Stimulated activated CD8-positive, alpha-beta memory T cell treated with anti-CD3 and anti-CD28 coated beads, Interleukin-15, amount 100 ng/mL, for 48 hours (primary cell): ENCODE data around the gene PRELID1.

Source experiments
- DNase-seq, 2 donors: peaks; one replicate each; pipeline ENCODE4 v3.0.0-alpha.2; 2020; ENCODE audit warnings: low read depth in 2 of 2

The PRELID1 gene

DNA sequence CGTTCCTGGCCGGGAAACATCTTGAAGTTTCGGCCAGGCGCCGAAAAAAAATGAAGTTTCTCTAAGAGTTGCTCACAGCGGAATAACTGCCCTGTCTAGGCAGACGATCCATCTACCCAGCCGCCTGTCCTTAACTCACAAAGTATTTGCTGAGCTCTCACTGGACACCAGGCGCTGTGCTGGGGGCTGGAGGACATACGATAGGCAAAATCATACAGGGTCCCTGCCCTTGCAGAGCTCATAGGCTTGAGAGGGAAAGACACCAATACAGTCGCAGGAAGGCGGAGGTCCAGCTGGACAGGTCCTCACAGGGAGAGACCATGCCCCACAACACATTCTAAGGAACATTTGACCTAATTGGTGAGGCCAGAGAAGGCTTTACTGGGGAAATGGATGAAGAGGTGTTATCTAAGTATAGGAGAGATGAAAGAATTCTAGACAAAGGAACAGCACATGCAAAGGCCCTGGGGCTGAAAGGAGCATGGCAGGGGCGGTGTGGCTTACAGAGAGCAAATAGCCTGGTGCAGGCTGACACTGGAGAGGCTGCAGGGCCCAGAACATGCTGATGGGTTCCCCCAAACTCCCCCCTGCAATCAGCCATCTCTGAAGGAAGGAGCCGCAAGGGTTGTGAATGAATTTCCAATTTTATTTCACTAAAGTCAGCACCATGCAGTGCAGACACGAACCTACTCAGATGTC is 10.1 kb downstream of the PRELID1 start:
- DNase-seq: no peak

DNA sequence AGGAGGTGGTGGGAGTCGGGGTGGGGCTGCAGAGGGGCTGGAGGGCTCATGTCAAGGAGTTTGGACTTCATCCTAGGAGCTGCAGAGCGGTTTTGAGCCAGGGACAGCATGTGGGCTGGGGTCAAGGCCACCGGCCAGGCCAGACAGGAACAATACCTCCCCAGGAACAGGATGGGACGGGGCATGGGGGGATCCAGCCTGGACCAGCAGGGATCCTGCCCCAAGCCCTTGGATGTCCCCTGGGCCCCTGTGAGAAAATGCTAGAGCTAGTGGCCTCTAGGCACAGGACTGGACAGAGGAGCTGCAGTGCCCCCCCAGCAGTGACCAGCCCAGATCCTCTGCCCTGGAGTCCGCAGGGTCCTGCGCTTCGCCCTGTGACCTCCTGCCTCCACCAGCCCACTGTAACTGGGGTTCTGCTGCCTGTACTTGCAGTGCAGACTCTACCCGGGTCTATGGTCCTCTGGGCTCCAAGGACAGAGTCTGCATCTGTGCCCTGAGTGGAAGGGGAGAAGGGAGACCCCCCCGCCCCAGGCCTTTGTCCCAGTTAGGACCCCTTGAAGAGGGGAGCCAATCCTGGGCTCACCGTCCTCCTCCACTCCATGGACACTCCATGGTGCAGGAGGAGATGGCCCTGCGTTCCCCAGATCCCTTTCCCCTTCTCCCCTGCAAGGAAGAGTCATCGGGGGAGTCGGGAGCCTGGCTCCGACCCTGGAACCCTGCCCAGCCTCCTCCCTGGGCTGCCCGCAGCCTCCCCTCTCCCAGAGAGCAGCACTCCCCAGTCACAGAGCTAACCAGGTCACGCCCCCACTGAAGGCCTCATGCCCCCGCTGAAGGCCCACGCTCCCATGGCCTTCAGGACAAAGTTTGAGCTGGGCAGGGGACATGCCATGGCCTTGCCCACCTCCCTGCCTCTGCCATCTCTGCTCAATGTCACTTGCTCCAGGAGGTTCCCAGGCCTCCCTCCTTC is 11.1 kb downstream of the PRELID1 start:
- DNase-seq: no peak

DNA sequence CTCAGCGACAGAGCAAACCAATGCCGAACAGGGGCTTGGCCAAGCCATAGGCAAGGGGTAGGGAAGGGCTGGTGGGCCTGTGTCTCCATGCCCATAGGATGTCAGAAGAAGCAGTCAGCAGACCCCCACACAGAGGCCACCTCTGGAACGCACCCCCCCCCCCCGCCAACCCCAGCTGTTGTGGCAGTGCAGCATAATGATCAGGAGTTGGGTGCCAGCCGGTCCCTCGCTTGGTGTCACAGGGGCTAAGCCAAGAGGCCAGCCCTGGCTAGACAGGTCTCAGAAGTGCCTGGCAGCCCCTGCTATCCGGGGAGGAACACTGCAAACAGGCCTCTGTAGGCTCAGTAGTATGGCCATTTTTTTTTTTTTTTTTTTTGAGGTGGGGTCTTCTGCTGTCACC is 11.8 kb downstream of the PRELID1 start:
- no peak for DNase-seq

DNA sequence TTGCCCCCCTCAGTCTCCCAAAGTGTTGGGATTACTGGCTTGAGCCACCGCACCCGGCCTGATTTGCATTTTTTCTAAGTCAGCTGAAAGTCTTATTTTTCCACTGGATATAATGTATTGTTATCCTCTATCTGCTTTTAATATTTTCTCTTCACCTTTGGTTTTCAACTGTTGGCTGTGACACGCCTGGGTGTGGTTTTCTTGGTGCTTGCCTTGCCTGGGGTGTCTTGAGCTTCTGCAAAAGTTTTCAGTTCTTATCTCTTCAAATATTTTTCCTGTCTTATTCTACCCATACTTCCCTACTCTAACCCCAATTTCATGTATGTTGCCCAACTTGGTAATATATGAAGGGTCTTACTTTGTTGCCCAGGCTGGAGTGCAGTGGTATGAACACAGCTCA is 12.4 kb downstream of the PRELID1 start:
- no peak for DNase-seq

DNA sequence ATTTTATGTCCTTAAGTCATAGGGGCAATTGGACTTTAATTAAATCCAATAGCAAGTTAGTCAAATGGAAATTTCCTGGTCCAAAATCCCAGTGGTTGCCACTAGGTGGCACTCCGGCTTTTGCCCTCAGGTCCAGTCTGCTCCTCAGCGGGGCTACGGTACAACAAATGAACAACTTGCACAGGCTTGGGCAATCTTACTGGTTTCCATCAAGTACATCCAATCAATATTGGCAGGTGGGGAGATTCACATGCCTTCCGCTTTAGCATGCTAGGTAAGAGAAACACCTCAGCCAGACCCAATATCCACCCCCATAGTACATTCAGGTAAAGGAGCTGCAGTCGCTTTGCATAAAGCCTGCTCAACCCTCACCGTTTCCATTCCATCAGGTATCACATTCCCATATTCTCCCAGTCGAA is 14.4 kb downstream of the PRELID1 start:
- DNase-seq: peak in 1 of 2 donors; percentile 56

DNA sequence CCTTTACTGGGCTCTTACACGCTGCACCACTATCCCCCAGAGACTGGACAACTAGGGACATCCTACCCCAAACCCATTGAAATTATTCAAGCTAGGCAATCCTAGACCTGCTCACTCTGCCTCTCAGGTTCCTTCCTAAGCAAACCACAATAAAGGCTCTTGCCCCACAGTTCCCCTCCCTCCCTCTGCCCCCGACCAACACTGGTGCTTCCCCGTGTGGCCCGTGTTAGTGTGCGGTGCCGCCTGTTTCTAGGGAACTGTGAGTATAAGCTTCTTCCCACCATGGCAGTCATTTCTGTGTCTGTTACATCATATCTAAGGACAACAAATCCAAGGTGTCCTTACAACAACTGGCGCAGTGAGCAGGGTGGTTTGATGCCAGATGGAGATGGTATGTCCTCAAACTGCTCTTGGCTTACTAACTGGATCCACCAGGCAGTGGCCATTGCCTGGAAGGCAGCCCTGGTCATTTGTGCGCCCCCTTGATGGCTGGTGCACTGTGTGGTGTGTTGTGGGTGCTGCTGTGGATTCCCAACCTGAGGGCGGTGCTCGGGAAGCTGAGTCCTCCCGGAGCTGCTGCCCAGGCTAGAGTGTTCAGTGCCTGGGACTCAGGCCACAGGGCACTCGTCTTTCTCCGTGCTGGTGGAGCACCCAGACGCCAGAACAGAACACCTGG is 16.5 kb downstream of the PRELID1 start:
- DNase-seq: no peak

DNA sequence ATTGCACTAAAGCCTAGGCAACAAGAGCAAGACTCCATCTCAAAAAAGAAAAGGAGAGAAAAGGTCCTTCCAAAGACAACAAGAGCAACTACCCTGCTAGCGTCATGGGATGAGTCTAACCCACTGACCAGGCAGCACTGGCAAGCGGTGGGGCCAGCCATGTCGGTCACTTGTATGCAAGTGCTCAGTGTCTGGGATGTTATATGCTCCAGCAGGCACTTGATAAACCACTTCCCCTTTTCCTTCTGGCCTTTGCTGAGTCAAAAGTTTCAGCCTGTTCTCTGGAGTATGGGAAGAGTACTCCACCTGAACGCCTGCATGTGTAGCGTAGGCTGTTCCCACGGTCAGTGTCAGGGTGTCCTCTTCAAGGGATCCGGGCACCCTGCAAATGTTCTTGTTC is 17.3 kb downstream of the PRELID1 start:
- no peak for DNase-seq

DNA sequence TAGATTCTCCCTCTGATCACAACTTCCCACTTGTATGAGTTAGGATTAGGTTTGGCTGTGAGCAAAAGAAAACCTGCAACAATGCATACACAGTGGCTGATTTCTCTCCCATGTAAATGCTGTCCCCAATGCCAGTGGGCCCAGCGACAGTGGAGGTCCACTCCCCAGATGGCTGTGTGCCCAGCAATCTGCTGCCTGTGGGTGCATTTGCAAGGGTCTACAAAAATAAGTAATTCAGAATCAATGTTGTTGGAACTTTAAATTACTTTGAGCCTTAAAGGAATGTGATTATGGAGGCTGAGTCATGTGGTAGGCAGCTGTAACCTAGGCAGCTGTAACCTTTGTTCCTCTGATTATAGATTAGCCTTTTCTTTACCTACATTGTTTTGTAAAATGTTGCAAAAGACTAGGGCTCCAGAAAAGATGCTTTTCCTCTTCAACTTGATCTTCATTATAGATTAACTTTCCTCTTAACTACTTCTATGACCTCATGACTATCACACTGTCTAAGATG is 22.3 kb downstream of the PRELID1 start:
- no peak for DNase-seq

DNA sequence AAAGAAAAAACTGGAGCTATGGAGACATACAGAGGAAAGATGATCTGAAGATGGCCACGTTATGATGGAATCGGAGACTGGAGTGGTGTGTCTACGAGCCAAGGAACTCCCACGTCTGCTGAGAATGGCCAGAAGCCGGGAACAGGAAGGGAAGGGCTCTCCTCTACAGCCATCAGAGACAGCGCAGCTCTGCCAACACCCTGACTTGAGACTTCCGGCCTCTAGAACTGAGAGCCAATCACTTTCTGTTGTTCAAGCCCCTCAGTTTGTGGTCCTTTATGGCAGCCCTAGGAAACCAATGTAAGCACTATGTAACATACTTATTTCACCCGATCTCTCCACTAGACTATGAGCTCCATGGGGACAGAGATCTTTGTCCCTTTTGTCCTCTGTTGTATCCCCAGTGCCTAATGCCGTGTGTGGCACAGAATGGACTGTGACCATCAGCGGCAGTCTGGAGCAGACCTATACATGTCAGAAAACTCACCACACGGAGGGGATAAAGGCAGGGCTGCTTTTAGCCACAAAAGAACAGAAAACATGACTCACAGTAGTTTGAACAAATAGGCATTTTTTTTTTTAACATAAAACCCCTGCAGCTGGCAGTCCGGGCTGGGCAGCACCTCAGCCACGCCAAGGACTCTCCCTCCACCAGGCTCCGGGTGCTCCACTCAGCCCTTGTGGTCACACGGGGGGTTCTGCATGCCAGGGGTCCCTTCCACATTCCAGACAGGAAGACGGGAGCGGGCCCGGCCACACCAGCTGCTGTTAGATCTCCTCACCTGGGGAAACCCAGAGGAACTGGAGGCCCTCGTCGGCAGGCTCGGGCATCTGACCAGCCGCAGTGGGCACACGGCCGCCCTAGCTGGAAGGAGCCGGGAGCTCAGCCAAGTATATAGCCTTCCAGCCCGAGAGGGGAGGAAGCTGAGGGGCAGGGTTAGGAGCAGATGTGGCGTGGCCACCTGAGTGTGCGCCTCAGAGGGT is 24.2 kb downstream of the PRELID1 start:
- no peak for DNase-seq

DNA sequence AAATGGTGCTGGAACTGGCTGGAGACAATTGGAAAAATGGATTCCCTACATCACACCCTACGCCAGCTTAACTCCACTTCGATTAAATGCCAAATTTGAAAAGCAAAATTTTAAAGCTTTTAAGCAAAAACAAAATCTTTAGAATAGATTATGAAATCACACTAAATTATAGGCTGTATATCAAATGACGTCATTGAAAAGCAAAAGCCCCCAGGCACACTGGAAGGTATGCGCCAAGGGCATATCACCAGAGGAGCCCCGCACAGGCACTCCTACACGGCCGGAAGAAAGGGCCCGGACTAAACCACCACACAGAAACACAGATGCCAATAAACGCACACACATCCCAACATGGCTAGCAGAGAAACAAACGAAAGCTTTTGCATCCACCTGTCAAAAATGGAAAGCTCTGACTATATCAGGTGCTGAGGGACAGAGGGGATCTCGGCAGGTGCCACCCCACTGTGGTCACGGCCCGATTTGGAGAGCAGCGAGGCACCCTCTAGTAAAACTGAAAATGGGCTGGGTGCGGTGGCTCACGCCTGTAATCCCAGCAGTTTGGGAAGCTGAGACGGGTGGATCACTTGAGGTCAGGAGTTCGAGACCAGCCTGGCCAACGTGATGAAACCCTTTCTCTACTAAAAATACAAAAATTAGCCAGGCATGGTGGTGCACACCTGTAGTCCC is 25.1 kb downstream of the PRELID1 start:
- no peak for DNase-seq

DNA sequence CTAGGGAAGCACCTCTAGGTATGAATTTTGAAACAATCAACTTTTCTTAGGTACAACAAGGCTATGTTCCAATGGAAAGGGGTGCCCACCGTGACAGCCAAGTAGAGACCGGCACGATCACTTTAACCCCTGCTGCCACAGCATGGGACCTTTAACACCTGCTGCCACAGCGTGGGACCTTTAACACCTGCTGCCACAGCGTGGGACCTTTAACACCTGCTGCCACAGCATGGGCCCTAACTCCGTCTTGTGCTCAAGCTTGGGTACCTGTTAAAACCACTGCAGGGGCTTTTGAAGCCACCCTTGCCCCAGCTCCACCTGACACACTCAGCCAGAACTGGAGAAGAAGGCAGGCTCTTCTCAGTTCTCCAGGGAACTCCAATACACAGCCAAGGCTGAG is 26.3 kb downstream of the PRELID1 start:
- no peak for DNase-seq

DNA sequence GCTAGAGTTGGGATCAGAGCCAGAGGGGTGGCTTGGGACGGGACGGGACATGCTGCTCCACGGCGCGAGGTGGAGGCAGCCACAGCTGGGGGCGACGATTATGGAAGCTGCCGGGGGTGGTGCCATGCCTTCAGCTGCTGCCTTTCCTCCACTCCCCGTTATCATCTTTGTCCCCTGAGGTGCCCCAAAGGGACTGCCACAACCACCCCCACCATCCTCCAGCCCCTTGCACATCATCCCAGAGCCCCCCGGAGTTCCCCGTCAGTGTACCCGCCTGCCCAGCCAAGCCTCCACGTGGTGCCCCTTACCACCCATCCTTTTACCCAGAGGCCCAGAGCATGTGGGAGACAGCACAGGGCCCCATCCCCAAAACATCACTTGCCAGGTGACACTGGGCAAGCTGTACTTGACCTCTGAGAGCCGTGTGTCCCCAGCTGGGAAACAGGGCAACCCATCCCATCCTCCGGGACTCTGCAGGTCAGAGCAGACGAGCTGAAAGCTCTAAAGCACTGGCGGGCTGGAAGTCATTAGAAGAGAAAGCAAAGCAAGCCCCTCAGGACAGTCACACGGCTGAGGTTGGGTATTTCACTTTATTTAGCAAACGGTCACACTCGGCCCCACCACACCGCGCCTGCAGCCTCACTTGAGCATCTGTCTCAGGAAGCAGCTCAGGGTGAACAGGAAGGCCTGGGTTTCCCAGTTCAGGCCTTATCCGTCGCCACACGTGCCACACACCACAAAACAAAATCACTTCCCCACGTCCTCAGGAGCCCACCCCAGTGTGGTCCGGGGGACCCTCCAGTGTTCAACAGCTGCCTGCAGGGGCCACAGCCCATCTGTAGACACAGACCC is 27.6 kb downstream of the PRELID1 start:
- no peak for DNase-seq

DNA sequence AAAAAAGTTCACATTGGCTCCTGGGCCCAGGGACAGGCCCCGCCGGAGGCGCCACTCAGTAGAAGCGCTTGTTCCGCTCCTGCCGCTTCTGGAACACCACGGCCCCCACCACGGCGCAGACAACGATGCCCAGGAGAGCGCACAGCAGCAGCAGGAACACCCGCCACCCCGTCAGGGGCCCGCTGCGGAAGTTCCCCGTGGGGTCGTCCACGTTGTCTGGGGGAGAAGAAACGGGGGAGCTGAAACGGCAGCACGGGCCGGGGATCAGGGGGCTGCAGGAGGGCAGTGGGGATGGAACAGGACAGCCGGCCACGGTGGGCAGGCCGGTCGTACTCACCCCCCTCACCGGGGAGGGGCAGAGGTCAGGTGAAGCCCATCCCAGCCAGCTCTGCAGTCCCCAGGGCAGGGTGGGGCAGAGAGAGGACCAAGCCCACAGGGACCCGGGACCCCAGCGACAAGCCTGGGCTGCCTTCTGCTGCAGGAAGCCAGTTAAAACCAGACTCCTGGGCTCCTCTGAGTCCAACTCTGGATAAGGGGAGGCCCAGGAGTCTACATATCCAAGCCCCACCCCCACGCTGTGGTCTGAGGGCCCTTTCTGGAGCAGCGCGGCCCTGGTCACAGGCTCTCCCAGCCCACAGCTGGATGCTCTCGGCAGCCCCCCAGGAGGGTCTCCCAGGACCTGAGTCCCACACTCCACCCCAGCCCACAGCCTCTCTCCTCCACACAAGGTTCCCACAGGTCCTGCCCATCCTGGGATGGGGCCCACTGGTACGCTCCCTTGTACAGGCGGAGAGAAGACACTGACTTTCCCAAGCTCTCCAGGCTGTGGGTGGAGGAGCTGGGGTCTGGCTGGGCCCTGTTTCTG is 28.7 kb downstream of the PRELID1 start:
- DNase-seq: no peak

DNA sequence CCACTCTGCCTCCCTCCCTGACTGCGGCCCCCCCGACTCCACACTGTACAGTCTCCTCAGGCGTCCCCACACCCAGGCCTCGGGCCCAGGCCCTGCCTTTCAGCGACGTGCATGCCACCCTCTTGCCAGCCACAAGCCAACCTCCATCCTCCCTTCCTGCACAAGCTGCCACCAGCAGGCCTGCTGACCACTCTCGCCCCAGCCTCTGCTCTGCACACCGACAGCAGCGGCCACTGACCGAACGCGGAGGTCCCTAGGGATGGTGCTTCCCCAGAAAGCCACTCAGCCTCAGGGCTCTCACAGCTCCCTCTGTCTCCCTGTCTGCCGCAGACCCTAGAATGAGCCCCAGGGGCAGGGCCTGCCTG is 29.3 kb downstream of the PRELID1 start:
- DNase-seq: no peak

DNA sequence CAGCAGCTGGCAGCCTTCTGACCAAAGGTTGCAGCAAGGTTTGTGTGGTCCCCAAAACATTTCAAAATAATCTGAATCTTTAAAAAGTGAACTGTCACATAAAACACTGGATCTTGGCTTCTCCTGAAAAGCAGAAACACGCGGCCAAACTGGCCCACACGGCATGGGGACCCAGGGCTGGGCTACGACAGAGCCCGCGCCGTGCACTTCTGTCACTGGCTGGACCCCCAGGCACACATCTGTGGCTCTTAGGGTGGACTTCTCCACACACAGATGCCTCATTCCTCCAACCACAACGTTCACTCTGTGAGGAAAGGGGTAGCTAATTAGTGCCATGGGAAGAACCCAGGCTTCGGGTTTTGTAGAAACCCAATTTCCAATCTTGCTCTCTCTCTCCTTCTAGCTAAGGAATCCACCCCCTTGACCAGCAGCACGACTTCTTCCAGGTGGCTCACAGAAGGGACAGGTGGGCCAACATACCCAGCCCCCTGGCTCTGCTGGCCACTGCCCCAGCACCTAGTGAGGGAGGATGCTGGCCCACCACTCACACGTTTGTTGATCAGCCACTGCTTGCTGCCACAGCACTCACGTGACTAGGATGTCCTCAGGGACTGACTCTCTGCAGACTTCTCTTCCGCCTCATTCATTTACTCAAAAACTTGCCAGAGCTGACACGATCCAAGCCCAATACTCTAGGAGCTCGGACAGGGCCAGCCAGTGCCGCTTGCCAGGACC is 30.0 kb downstream of the PRELID1 start:
- DNase-seq: no peak

DNA sequence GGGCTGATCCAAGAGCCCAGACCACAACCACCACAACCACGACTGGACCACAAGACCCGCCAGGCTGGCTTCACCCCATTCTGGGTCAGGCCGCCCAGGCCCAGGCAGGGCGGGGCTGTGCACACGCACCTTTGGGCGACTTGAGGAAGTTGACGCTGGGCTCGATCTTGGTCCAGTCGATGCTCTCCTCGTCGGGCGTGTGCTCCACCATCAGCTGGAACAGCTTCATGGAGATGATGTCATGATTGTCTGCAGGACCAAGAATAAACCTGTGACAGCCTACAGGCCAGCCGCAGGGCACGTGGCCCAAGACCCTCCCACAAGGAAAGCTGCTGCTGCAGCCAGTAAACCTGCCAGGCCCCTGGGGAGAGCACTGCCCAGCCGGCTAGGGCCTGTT is 30.6 kb downstream of the PRELID1 start:
- no peak for DNase-seq

DNA sequence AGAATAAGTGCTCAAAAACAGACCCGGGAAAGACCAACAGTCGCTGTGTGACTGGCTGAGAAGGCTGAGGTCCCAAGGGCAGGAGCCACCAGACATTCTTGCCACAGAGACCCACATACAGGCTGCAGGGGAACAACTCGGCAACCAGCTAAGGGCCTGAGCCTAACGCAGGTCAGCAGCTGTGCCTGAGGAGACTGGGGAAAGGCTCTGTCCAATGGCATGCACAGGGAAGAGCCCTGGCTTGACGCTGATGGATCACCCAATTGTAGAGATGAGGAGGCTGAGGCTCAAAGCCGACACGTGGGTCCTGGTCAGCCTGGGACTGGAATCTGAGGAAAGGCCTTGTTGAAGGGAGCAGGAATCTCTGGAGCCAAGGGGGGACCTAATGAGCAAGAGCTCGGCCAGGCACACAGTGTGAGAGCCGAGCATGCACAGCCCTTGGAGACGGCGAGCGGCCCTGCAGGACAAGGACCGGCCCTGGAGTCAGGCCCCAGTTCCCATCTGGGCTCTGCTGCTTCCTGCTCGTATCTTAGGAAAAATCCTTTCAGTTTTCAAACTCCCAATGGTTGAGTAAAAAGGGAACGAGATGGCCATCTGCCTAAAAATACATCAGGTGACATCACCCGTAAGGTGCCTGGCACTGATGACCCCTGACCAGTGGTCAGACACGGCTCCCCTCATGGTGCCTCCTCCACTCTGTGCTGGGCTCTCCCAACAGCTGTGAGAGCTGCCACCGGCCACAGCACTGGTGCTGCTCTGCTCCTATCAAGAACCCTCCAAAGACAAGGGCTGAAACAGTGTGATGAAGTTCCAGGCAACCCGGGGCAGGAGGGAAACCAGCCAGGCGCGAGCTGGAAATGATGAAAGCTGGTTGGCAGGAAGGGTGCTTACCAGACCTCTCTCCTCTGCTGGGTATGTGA is 31.4 kb downstream of the PRELID1 start:
- DNase-seq: no peak
